Neural cell (in vitro differentiated cells): ENCODE results near the gene PGLYRP1. TPM values are rescaled to one million over a fixed set of nuclear protein-coding genes. Genes with fewer than 3 reads are reported as not detected.

Experiments
- H2AFZ ChIP-seq: fragments of 200-600, 300-800 bp; sonication (generic), shearing (Covaris generic); 2 replicates; pipeline ENCODE4 v1.6.0; 2014; ENCODE audit warnings: low read depth, mild to moderate bottlenecking, antibody characterized with exemption, low read length, moderate library complexity
- H3F3A ChIP-seq: fragments of 200-600 bp; shearing (Covaris generic); 2 replicates; pipeline ENCODE4 v1.6.1; 2016; ENCODE audit warnings: mild to moderate bottlenecking, moderate library complexity, mixed read lengths, antibody characterized with exemption, low read length; ENCODE audit not compliant: insufficient read depth, poor library complexity, severe bottlenecking
- H3K27ac ChIP-seq: fragments of 200-600, 300-800 bp; sonication (generic), shearing (Covaris generic); 2 replicates; pipeline ENCODE4 v1.5.1; 2014; ENCODE audit warnings: mild to moderate bottlenecking, low read length, moderate library complexity
- H3K27me3 ChIP-seq: fragments of 300-800, 200-600 bp; sonication (generic), shearing (Covaris generic); 2 replicates; pipeline ENCODE4 v1.6.0; 2014; ENCODE audit warnings: mild to moderate bottlenecking, low read depth, low read length, moderate library complexity; ENCODE audit not compliant: insufficient read depth
- H3K36me3 ChIP-seq: fragments of 300-800, 200-600 bp; sonication (generic), shearing (Covaris generic); 2 replicates; pipeline ENCODE4 v1.5.1; 2014; ENCODE audit warnings: mild to moderate bottlenecking, antibody characterized with exemption, low read length, moderate library complexity; ENCODE audit not compliant: insufficient read depth
- H3K4me2 ChIP-seq: fragments of 300-800, 200-600 bp; sonication (generic), shearing (Covaris generic); 2 replicates; pipeline ENCODE4 v1.6.0; 2014; ENCODE audit warnings: mild to moderate bottlenecking, low read length
- H3K4me3 ChIP-seq: fragments of 300-800, 200-600 bp; sonication (generic), shearing (Covaris generic); 2 replicates; pipeline ENCODE4 v1.5.1; 2014; ENCODE audit warnings: mild to moderate bottlenecking, low read length, moderate library complexity
- H3K79me2 ChIP-seq: fragments of 200-600 bp; shearing (Covaris generic); replicated peaks from 2 replicates; pipeline ENCODE4 v1.6.0; 2014; ENCODE audit warnings: mild to moderate bottlenecking, low read length, moderate library complexity; ENCODE audit not compliant: insufficient read depth
- H3K9ac ChIP-seq: fragments of 300-800, 200-600 bp; sonication (generic), shearing (Covaris generic); 2 replicates; pipeline ENCODE4 v1.6.1; 2016; ENCODE audit warnings: mild to moderate bottlenecking, low read length, mixed read lengths
- H3K9me2 ChIP-seq: fragments of 200-600 bp; shearing (Covaris generic); 2 replicates; pipeline ENCODE4 v1.6.1; 2016; ENCODE audit warnings: mild to moderate bottlenecking, low read length, mixed read lengths; ENCODE audit not compliant: insufficient read depth
- H3K9me3 ChIP-seq: fragments of 200-600, 300-800 bp; sonication (generic), shearing (Covaris generic); 2 replicates; pipeline ENCODE4 v1.6.1; 2016; ENCODE audit warnings: mild to moderate bottlenecking, mixed run types, low read length, moderate library complexity, mixed read lengths
- H4K20me1 ChIP-seq: fragments of 200-600 bp; shearing (Covaris generic); 2 replicates; pipeline ENCODE4 v1.6.1; 2016; ENCODE audit warnings: mild to moderate bottlenecking, mixed run types; ENCODE audit not compliant: insufficient read depth
- CTCF ChIP-seq: fragments of 450-650 bp; IDR thresholded peaks from 2 replicates; pipeline ENCODE4 v1.5.1; 2014; ENCODE audit warnings: antibody characterized with exemption, mild to moderate bottlenecking, moderate library complexity; ENCODE audit not compliant: poor library complexity, severe bottlenecking
- EP300 ChIP-seq: fragments of 450-650 bp; conservative IDR thresholded peaks from 2 replicates; pipeline ENCODE4 v1.6.1; 2014; ENCODE audit warnings: antibody characterized with exemption, mild to moderate bottlenecking, moderate library complexity; ENCODE audit not compliant: poor library complexity, severe bottlenecking
- EZH2 ChIP-seq: fragments of 200-600, 300-800 bp; shearing (Covaris generic), sonication (generic); IDR thresholded peaks from 2 replicates; pipeline ENCODE4 v1.6.1; 2014; ENCODE audit warnings: antibody characterized with exemption, low read length, borderline replicate concordance, mild to moderate bottlenecking; ENCODE audit not compliant: insufficient read depth, poor library complexity, severe bottlenecking
- MXI1 ChIP-seq: fragments of 450-650 bp; conservative IDR thresholded peaks from 2 replicates; pipeline ENCODE4 v1.6.1; 2014; ENCODE audit warnings: antibody characterized with exemption, mild to moderate bottlenecking; ENCODE audit not compliant: poor library complexity, severe bottlenecking
- POLR2AphosphoS5 ChIP-seq: IDR thresholded peaks from 2 replicates; pipeline ENCODE4 v1.6.1; 2012
- RAD21 ChIP-seq: fragments of 450-650 bp; conservative IDR thresholded peaks from 2 replicates; pipeline ENCODE4 v1.6.1; 2014; ENCODE audit warnings: antibody characterized with exemption, mild to moderate bottlenecking, moderate library complexity
- SMC3 ChIP-seq: fragments of 450-650 bp; conservative IDR thresholded peaks from 2 replicates; pipeline ENCODE4 v1.6.1; 2014; ENCODE audit warnings: antibody characterized with exemption, mild to moderate bottlenecking, moderate library complexity; ENCODE audit not compliant: poor library complexity
- TAF1 ChIP-seq: IDR thresholded peaks from 2 replicates; pipeline ENCODE4 v1.6.1; 2012; ENCODE audit warnings: low read depth
- polyA plus RNA-seq: library from polyadenylated mRNA; depleted of rRNA; stranded (reverse); fragments of >200 nt; gene quantifications from 2 replicates; pipeline ENCODE4 v1.2.3, GENCODE V29; 2014
- TF ChIP-seq, protein P1 (sequence below): IDR thresholded peaks from 2 replicates; pipeline ENCODE4 v1.6.1; 2012; ENCODE audit warnings: borderline replicate concordance

Gene PGLYRP1
- polyA plus RNA-seq, 1 donor from 2014 or later: not detected

- no peak overlapping the region for H3K4me3 ChIP-seq
- H3K27ac ChIP-seq: no peak overlapping the region
- no peaks in the 10 kb centered on the region for H3K9me2 ChIP-seq
- H3K9ac ChIP-seq: no peak overlapping the region
- H3K27me3 ChIP-seq: no peaks in the 10 kb centered on the region
- H2AFZ ChIP-seq: no peak overlapping the region
- TF ChIP-seq TAF1 (no peak), RAD21 (no peak), SMC3 (no peak), POLR2AphosphoS5 (no peak), EP300 (no peak), EZH2 (no peak), CTCF (no peak), MXI1 (no peak)
- TF ChIP-seq, protein P1, sequence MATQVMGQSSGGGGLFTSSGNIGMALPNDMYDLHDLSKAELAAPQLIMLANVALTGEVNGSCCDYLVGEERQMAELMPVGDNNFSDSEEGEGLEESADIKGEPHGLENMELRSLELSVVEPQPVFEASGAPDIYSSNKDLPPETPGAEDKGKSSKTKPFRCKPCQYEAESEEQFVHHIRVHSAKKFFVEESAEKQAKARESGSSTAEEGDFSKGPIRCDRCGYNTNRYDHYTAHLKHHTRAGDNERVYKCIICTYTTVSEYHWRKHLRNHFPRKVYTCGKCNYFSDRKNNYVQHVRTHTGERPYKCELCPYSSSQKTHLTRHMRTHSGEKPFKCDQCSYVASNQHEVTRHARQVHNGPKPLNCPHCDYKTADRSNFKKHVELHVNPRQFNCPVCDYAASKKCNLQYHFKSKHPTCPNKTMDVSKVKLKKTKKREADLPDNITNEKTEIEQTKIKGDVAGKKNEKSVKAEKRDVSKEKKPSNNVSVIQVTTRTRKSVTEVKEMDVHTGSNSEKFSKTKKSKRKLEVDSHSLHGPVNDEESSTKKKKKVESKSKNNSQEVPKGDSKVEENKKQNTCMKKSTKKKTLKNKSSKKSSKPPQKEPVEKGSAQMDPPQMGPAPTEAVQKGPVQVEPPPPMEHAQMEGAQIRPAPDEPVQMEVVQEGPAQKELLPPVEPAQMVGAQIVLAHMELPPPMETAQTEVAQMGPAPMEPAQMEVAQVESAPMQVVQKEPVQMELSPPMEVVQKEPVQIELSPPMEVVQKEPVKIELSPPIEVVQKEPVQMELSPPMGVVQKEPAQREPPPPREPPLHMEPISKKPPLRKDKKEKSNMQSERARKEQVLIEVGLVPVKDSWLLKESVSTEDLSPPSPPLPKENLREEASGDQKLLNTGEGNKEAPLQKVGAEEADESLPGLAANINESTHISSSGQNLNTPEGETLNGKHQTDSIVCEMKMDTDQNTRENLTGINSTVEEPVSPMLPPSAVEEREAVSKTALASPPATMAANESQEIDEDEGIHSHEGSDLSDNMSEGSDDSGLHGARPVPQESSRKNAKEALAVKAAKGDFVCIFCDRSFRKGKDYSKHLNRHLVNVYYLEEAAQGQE: no peak
- H3K36me3 ChIP-seq: no peaks in the 10 kb centered on the region
- H4K20me1 ChIP-seq: no peaks in the 10 kb centered on the region
- H3F3A ChIP-seq: no peaks in the 10 kb centered on the region
- no peak overlapping the region for H3K4me2 ChIP-seq
- H3K79me2 ChIP-seq: no peaks in the 10 kb centered on the region
- no peaks in the 10 kb centered on the region for H3K9me3 ChIP-seq
These were observed 19.5 kb upstream of the PGLYRP1 start for GRCh38 chr19:46042252-46042883.

DNA sequence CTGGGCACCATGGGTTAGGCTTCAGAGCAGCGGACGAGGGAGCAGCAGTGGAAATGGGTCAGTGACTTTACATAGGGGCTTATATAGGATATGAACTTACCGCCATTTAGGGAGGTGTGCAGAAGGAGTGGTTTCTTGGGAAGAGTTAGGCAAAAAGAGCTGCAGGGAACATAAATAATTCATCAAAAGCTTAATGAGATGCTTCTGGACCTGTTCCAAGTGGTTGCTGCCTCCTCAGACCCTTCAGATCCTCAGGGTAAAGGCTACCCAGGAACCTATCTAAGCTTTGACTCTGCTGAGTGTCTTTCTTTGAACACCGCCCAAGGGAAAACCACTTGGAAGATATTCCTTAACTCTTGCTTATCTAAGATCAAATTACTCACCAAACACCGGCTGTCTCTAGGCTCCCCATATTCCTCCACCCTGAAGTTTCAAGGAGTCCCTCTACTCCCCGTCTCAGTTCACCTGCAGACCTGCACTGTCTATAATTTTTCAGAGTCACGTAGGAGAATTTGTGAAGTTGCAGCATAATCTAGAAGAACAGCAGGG lies 18.2 kb upstream of the PGLYRP1 start, which contains the start of gene IGFL4:
TSS of gene IGFL4 (minus strand) at position 51 of the 549 bp plus-strand sequence. CDS start at position 11, 40 bp downstream.
- Histone ChIP-seq H3K36me3 (no peaks in the 10 kb centered on the region), H4K20me1 (no peaks in the 10 kb centered on the region), H3K79me2 (no peaks in the 10 kb centered on the region), H3F3A (no peaks in the 10 kb centered on the region), H2AFZ (no peak within 1 kb of the TSS), H3K9me3 (no peaks in the 10 kb centered on the region), H3K4me2 (no peak within 1 kb of the TSS), H3K27me3 (no peaks in the 10 kb centered on the region), H3K9ac (no peak within 1 kb of the TSS), H3K27ac (no peak within 1 kb of the TSS), H3K4me3 (no peak within 1 kb of the TSS), H3K9me2 (no peaks in the 10 kb centered on the region)
- TF ChIP-seq CTCF: no peak
- TF ChIP-seq TAF1: no peak
- TF ChIP-seq, protein P1: no peak
- TF ChIP-seq SMC3: no peak
- no peak for TF ChIP-seq EP300
- no peak for TF ChIP-seq EZH2
- TF ChIP-seq POLR2AphosphoS5: no peak
- no peak for TF ChIP-seq MXI1
- TF ChIP-seq RAD21: no peak
